Colonic mucosa (tissue), 4 donors: ENCODE measurements around the gene ACBD6. TPM values are rescaled to one million over a fixed set of nuclear protein-coding genes. Genes with fewer than 3 reads are reported as not detected.

Source experiments
- DNase-seq: peaks from one replicate; pipeline ENCODE4 v3.0.0-alpha.2; 2020
- H3K27ac ChIP-seq: fragments of 200-600 bp; one replicate; pipeline ENCODE4 v1.8.0; 2021
- H3K27me3 ChIP-seq: fragments of 200-600 bp; one replicate; pipeline ENCODE4 v1.8.0; 2021
- H3K36me3 ChIP-seq: fragments of 200-600 bp; one replicate; pipeline ENCODE4 v1.8.0; 2021
- H3K4me1 ChIP-seq: fragments of 200-600 bp; one replicate; pipeline ENCODE4 v1.8.0; 2021; ENCODE audit warnings: mild to moderate bottlenecking
- H3K4me3 ChIP-seq: fragments of 200-600 bp; one replicate; pipeline ENCODE4 v1.8.0; 2021
- H3K9ac ChIP-seq, 2 donors: one replicate each; pipeline ENCODE4 v1.7.0; 2013; ENCODE audit warnings: control low read depth in 2 of 2, low read depth in 2 of 2, low read length in 2 of 2
- H3K9me3 ChIP-seq: fragments of 200-600 bp; one replicate; pipeline ENCODE4 v1.8.0; 2021
- CTCF ChIP-seq: fragments of 200-600 bp; IDR thresholded peaks from one replicate; pipeline ENCODE4 v1.8.0; 2022; ENCODE audit warnings: antibody characterized with exemption, mild to moderate bottlenecking
- intact Hi-C: fragments of 100-400 bp; cut with DNase I; formaldehyde crosslinking; loops from one replicate; pipeline ENCODE4 v1.14.1; 2022
- total RNA-seq, 2 donors: library from RNA; stranded (reverse); fragmentation: NEBNext Ultra II Directional in 1 of 2; extraction: Animal tissue kit (Norgen Biotek cat#: 25700) in 1 of 2; gene quantifications; one replicate each; pipeline ENCODE4 v1.2.1, GENCODE V29; 2021
- donor health status: healthy.
- donor health status: DM: no; HTN: no; CAD: no.
- donor health status: DM: no; HTN: no; CAD: no.

Gene ACBD6
- total RNA-seq, 2 donors from 2014 or later, result 16.1 to 25.8 TPM

GRCh38 chr1:180257028-180257386 lies 245.4 kb downstream of the ACBD6 start:
- H3K27me3 ChIP-seq, result peaks cover 13% of the 10 kb centered on the region
- no peaks in the 10 kb centered on the region for H3K4me1 ChIP-seq
- H3K36me3 ChIP-seq, result no peaks in the 10 kb centered on the region
- no peak overlapping the region for H3K27ac ChIP-seq
- DNase-seq, result no peak
- H3K9ac ChIP-seq, result no peak overlapping the region
- no peak overlapping the region for H3K4me3 ChIP-seq
- no peak for TF ChIP-seq CTCF
- intact Hi-C loops, result no loop called here
- H3K9me3 ChIP-seq, result no peaks in the 10 kb centered on the region

GRCh38 chr1:180256341-180257027 lies 245.9 kb downstream of the ACBD6 start:
- Histone ChIP-seq H3K36me3 (no peaks in the 10 kb centered on the region), H3K27me3 (peaks cover 13% of the 10 kb centered on the region), H3K9me3 (no peaks in the 10 kb centered on the region), H3K4me1 (no peaks in the 10 kb centered on the region), H3K27ac (no peak overlapping the region), H3K9ac (no peak overlapping the region), H3K4me3 (no peak overlapping the region)
- no peak for DNase-seq
- no peak for TF ChIP-seq CTCF
- intact Hi-C loops, result no loop called here

GRCh38 chr1:180255536-180256340 lies 246.6 kb downstream of the ACBD6 start:
- intact Hi-C loops, result no loop called here
- Histone ChIP-seq H3K4me1 (no peaks in the 10 kb centered on the region), H3K27me3 (peaks cover 13% of the 10 kb centered on the region), H3K36me3 (no peaks in the 10 kb centered on the region), H3K4me3 (no peak overlapping the region), H3K9ac (no peak overlapping the region), H3K9me3 (no peaks in the 10 kb centered on the region), H3K27ac (no peak overlapping the region)
- no peak for TF ChIP-seq CTCF
- DNase-seq, result no peak

GRCh38 chr1:180254854-180255253 lies 247.5 kb downstream of the ACBD6 start:
- H3K27me3 ChIP-seq, result peaks cover 13% of the 10 kb centered on the region
- intact Hi-C loops, result no loop called here
- no peaks in the 10 kb centered on the region for H3K36me3 ChIP-seq
- no peak for DNase-seq
- no peak overlapping the region for H3K27ac ChIP-seq
- no peak overlapping the region for H3K9ac ChIP-seq
- no peaks in the 10 kb centered on the region for H3K9me3 ChIP-seq
- no peak for TF ChIP-seq CTCF
- no peak overlapping the region for H3K4me3 ChIP-seq
- no peaks in the 10 kb centered on the region for H3K4me1 ChIP-seq

GRCh38 chr1:180254496-180254819 lies 247.9 kb downstream of the ACBD6 start:
- peaks cover 13% of the 10 kb centered on the region for H3K27me3 ChIP-seq
- intact Hi-C loops, result no loop called here
- no peak for DNase-seq
- TF ChIP-seq CTCF, result no peak
- H3K9me3 ChIP-seq, result no peaks in the 10 kb centered on the region
- no peak overlapping the region for H3K27ac ChIP-seq
- H3K9ac ChIP-seq, result no peak overlapping the region
- no peaks in the 10 kb centered on the region for H3K4me1 ChIP-seq
- no peaks in the 10 kb centered on the region for H3K36me3 ChIP-seq
- no peak overlapping the region for H3K4me3 ChIP-seq
